NCI-H510A (cell line): ENCODE data around the gene ZNF764.

Experiments
- DNase-seq: peaks from one replicate; lab custom pipeline; 2025; lab: John Stamatoyannopoulos, UW

ZNF764 gene

DNA sequence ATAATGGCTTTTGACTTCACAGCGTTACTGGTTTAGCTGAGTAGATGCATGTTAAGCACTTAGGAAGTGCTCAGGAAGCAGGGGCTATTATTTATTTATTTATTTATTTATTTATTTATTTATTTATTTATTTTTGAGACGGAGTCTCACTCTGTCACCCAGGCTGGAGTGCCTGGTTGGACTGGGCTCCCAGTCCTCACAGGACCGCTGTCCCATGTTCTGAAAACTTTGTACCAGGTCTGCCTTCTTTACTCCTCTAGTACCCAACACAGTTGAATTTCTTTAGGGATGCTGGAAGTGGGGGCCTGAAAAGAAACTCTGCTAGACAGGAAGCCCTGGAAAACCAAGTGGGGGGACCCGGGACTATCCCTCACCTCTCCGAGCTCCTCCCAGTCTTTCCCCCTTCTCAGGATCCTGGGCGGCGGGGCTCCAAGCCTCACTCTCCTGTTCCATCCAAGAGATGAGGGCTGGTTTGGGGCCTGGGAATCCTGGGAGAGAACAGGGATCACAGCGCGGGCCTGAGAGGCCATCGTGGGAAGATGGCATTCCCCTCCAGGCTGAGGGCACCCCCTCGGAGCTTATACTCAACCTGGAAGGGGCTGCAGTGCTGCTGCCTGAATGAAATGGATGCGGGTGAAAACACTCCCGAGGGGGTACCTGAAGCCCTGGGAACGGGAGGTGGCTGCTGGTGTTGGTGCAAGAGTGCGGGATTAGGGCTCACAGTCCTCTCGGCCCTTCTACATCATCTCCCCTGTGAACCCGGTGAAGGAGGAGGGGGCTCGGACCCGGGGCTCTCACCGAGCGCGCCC is 12.7 kb upstream of the ZNF764 start:
- DNase-seq, result no peak

DNA sequence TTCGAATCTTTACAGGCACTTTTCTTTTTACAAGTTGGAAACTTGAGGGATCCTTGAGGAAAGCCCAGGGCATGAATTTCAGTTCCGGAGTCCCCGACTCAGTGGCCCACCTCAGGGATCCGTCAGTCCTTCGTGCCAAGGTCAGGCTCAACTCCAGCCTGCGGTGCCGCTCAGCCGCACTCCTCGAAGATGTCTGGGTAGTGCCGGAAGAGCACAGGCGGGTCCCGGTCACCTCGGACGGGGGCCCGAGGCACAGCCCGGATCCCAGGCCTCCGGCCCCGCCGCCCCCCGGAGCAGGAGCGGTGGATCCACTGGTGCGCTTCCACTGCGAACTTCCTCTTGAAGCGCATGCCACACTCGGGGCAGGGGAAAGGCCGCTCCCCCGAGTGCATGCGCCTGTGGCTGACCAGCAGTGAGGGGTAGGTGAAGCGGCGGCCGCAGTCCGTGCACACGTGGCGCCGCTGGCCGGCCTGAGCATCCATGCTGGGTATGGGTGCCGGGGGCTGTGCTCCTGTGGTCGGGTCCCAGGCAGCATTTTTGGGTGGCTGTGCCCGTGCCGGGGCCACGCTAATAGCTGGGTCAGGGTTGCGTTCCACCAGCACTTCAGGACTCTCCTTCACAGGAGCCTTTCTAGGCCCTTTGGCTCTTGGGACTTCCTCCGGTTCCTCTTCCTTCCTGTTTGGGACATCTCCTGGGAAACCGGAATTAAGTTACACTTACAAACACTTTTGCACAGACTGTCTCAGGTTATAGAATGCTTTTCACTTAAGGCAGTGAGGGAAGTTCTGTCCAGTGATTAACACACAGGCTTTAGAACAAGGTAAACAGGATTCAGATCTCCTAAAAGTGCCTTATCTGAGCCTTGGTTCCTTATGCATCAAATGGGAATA is 11.8 kb upstream of the ZNF764 start:
- DNase-seq, result no peak

DNA sequence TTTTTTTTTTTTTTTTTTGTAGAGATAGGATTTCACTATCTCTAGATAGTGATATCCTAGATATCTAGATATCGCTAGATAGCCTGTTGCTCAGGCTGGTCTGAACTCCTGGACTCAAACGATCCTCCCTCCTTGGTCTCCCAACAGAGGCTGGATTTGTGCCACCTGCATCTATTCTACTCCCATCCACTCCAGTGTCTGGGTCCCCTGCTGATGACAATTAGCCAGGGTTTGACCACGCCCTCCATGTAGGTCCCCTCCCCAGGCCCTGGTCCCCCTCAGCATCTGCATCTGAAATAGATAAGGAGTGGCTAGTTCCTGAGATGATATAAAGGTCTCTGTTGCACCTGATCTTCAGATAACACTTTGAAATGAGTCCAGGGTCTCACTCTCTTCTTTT is 11.1 kb upstream of the ZNF764 start:
- DNase-seq, result no peak

DNA sequence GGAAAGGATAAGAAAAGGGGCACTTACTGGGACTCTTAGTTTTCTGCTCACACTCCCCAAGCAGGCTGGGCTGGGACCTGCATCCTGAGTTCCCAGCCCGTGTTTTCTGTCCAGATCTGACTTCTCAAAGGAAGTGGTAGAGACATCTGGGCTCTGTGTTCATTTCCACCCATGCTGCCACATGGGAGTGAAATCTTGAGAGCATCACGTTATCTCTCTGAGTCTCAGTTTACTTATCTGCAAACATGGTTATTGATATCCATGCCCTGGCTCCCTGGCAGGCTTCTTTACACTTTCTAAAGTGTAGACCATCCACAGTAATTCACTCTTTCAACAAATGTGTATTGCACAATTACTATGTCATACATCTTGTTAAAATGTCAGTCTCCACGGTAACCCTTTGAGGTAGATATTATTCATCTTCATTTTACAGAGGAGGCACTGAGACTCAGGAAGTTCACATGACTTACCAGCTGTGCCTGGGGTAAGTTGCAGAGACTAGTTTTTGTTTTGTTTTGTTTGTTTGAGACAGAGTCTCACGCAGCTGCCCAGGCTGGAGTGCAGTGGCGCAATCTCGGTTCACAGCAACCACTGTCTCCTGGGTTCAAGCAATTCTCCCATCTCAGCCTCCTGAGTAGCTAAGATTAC is 9.9 kb upstream of the ZNF764 start:
- peak; percentile 30 for DNase-seq

DNA sequence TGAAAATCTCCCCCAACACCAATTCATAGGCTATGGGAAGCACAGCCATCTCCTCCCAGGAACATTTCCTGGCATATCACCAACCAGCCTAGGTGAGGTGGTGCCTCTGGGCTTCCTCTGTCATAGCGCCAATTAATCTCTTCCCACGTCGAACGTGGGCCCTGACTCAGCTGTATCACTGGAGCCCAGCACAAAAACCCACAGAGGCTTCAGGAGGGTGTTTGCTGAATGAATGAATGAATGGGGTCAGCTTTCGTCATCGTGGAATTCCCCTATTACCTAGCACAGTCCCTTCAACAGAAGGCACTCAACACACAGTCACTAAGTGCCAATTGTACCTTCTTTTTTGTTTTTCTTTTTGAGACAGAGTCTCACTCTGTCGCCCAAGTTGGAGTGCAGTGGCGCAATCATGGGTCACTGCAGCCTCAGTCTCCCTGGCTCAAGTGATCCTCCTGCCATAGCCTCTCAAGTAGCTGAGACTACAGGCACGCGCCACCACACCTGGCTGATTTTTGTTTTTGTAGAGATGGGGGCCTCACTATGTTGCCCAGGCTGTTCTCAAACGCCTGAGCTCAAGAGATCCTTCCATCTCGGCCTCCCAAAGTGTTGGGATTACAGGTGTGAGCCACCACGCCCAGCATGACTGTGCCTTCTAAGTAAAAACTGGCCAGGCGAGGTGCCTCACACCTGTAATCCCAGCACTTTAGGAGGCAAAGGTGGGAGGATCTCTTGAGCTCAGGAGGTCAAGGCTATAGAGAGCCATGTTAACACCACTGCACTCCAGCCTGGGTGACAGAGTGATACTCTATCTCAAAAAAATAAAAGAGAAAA is 9.2 kb upstream of the ZNF764 start:
- DNase-seq, result peak; percentile 22

DNA sequence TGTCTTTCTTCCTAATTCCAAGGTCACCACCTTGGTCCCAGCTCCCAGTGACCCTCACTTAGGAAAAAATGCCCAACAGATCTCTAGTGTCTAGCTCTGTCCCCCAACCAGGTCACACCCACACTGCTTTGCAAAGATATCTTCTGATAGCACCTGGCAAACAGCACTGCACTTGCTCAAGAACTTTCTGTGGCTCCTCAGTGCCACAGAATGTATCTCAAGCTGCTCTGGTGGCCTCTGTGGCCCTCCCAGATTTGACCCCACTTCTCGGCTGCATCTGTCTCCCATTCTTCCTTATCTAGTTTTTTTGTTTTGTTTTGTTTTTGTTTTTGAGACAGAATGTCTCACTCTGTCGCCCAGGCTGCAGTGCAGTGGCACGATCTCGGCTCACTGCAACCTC is 8.4 kb upstream of the ZNF764 start:
- DNase-seq, result no peak

DNA sequence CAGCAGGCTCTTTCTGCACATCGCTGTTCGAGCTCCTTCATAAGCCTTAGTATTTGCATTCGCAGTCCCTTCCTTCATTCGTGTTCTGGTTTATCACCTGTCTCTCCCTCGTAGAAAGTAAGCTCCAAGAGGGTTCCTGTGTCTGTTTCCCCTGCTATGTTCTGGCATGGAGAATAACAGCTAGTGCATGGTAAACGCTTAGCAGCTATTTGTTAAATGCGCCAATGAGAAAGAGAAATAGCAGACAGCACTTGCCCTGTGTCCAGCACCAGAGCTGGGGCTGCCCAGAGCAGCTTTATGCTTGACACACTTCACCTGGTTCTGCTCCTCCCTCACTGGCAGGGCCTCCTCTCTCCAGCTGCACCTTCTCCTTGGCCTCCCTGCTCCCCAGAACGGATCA is 7.8 kb upstream of the ZNF764 start:
- DNase-seq, result no peak

DNA sequence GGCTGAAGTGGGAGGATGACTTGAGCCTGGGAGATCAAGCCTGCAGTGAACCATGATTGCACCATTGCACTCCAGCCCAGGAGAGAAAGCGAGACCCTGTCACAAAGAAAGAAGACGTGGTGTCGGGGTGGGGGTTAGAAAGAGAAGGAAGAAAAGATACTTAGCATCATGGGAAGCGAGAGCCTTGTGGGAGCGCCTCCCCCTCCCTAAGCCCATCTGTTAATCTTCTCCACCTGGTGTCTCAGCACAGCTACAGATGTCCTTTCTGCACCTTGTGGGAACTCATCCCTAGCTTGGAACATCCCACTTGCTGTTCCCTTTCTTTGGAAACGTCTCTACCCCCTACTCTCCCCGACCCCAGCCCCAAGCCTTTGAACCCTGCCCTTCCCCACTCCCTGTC is 7.4 kb upstream of the ZNF764 start:
- DNase-seq, result no peak

DNA sequence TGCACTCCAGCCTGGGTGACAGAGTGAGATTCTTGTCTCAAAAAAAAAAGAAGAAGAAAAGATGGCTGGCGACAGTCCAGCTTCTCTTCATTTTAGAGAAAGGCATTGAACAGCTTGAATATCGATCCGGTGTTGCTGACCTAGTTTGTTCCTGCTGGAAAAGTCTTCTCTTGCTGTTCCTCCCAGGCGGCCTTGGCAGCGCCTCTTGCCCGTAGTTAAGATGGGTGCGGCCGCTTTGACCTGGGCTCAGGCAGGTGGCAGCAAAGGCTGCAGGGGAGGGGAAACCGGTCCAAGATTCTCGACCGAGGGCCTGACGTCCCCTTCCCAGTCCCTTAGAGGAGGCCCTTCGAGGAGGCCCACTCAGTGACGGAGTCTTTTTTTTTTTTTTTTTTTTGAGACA is 3.8 kb upstream of the ZNF764 start:
- DNase-seq, result no peak

DNA sequence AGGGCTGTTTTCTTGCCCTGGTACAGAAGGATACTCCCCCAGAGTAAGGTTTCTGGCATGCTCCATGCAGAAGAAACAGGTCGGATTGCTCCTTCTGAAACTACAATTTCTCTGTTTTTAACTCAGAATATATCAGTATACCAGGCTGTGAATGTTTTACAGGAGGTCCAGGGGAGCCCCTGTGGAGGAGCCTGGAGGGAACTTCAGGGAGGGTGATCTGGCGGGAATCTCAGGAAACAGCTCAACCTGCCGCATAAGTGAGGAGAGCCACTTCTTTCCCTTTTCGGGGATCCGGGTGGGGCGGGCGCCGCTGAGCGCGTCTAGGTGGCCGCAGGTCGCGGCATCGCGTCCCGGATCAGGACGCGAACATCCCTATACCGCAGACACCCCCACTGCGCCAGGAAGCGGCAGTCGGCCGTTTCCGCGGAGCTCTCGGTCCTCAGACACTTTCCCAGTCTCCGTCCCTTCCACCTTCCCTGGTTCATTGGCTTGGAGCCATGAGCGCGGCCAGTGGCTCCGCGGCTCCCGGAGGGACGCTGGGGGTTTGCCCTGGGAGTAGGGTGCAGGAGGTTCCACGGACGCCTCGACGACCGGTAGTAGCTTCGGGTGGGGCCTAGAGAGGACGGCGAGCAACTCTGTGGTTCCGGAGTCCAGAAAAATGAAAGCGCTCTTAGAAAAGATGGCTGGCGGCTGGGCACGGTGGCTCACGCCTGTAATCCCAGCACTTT is 3.1 kb upstream of the ZNF764 start:
- DNase-seq, result no peak

DNA sequence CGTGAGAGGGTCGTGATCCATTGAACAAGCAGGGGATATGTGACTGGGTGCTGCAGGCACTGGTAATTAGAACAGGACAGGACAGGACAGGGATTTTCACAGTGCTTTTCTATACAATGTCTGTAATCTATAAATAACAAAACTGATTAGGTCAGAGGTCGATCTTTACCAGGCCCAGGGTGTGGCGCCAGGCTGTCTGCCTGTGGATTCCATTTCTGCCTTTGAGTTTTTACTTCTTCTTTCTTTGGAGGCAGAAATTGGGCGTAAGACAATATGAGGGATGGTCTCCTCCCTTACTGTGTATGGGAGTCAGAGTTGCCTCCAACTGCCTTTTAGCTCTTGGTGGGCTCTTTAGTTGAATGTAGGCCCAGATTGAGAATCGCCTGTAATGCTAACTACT is 1.5 kb upstream of the ZNF764 start:
- DNase-seq, result no peak

DNA sequence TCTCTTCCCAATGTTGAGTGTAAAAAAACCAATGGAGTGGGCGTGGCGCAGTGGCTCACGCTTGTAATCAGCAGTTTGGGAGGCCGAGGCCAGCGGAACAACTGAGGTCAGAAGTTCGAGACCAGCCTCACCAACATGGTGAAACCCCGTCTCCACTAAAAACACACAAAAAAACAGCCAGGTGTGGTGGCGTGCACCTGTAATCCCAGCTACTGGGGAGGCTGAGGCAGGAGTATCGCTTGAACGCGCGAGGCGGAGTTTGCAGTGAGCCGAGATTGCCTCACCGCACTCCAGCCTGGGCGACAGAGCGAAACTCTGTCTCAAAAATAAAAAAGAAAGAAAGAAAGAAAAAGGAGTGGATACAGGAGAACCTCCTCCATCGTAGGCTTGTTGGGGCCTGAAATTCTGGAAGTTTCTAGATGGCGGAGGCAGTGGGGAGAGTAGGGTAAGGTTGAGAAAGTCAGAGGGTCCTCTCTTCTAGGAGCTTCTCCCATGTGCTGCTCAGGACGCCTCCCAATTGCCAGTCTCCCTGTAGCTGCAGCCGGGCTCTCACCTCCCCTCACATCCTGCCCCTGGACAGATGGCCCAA is 709 bp upstream of the ZNF764 start:
- DNase-seq, result no peak

DNA sequence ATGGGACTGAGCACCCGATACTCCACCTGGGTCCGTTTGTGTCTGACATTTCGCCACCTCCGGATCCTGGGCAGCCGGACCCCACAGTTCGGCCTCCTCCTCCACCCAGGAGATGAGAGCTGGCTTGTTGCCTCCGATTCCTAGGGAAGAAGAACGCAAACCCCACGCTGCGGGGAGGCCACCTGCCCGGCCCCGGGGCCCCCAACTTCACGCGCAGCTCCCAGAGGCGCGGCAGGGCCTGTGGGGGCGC is 542 bp downstream of the ZNF764 start:
- no peak for DNase-seq

DNA sequence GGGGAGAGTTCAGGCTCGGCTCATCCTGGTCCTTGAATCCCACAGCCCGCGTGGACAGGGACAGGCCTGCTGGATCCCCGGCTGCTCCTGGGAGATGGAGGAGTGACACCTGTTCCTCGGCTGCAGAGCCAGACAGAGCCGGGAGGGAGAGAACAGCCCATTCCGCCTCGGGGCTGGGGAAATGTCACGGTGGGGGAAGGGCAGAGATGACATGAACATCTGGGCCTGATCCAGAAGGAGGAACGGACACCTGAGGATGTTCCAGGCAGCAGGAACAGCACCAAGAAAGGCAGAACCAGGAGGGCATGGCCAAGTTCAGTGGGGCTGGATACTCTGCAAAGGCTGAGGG is 2.1 kb downstream of the ZNF764 start:
- DNase-seq, result no peak

DNA sequence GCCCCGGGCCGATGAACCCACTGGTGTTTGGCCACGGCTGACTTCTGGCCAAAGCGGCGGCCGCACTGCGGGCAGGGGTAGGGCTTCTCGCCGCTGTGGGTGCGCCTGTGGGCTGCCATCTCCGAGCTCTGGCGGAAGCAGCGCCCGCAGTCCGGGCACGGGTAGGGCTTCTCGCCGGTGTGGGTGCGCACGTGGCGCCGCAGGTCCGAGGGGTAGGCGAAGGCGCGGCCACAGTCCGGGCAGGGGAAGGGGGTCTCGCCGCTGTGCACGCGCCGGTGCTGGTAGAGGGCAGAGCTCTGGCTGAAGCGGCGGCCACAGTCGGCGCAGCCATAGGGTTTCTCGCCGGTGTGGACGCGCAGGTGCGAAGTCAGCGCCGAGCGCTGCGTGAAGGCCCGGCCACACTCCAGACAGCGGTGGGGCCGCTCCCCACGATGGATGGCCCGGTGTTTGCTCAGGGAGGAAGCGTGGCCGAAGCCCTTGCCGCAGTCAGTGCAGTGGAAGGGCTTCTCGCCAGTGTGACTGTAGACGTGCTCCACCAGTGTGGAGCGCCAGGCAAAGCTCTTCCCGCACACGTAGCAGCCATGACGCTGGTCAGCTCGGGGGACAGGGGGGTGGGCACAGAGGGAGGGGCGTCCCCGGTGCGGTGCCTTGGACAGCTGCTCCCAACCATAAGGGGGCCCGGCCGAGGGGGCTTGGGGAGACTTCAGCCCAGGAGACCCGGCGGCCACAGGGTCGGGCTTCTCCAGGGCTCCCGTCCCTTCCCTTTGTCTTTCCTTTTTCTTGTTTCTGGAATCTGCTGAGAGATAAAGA is 2.7 kb downstream of the ZNF764 start:
- DNase-seq, result no peak

DNA sequence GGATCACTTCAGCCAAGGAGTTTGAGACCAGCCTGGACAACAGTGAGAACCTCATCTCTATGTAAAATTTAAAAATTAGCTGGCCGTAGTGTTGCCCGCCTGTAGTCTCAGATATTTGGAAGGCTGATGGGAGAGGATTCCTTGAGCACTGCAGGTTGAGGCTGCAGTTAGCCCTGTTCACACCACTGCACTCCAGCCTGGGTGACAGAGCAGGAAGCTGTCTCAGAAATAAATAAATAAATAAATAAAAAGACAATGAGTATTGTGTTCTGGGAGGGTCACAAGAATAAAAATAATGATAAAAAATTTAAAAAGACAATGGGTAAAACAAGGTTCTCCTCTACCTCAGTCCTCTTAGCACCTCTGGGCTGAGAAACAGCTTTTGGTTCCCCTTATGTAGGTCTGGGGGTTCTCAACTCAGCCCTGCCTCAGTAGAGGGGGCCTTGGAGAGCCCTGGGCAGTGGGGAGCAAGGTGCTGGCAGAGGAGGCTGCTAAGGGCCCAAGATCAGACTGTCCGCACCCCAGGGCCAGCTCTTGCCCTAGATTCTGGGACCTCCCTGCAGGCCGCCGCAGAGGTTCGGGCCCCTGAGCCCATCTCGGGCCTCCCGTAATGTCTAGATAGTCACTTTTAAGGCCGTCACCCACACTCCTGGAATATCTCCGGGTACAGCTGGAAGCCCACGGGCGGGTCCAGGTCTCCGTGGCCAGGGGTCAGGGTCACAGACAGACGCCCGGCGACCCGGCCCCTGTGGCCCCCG is 3.4 kb downstream of the ZNF764 start:
- DNase-seq, result no peak

DNA sequence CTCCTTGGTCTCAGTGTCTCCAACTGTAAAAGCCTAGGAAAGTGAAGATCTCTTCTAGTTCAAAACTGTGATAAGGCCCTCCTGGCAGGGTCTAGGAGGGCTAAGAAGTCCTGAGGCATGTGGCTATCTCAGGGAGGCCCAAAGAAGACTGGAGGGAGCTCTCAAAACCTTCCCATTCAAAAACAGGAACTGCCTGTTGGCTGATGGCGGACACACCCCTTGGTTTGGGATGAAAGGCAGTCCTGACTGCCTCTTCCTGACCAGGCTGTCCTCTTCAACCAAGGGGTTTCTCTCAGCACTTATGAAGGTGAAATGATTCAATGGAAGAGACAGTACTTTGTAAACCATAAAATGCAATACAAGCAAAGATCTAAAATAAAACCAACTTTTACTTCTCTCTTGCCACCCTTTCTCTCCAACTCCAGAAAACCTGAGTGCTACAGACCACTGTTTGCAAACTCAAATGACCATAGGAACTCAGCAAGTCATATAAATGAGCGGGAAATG is 4.7 kb downstream of the ZNF764 start:
- no peak for DNase-seq

DNA sequence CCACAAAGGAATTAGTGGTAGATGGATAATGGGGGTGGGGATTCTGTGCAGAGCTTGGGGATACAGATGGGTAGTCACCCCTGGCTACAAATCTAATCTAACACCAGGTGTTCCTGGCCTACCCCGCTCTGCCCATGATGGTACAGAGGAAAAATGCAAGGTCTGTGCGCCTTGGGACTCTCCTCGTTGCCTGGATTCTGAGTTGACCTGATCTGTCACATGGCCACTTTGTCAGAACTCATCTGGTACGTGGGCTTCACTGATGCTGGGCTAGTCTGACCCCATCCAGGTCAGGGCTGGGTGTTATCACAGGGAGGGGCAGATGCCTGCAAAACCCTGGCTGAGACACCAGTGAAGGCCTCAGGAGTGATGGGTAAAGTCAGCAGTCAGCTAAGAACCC is 5.2 kb downstream of the ZNF764 start:
- DNase-seq, result no peak

DNA sequence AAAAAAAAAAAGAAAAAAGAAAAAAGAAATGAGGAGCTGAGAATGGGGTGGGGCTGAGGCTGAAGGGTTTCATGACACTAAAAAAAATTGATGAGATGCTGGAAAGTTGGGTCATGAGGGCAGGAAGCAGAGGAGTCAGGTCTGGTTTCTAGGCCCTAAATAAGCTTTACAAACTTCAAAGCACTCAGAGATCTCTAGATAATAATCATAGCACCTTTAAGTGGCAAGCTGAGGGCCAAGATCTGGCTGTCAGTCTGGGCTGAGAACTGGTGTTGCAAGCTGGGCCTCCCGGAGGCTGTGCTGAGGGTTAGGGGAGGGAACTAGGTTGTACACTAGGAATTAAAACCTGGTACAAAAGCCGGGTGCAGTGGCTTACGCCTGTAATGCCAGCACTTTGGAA is 6.4 kb downstream of the ZNF764 start:
- DNase-seq, result no peak
